Epithelial cell of proximal tubule (primary cell): ENCODE results near the gene RAB6B. TPM values are rescaled to one million over a fixed set of nuclear protein-coding genes. Genes with fewer than 3 reads are reported as not detected.

Experiments
- DNase-seq: peaks from one replicate; pipeline ENCODE4 v3.0.0-alpha.2; 2011; ENCODE audit warnings: low read depth
- H3K4me3 ChIP-seq: 2 replicates; pipeline ENCODE4 v1.5.1; 2011; ENCODE audit warnings: low read depth, mild to moderate bottlenecking, low read length
- CTCF ChIP-seq: conservative IDR thresholded peaks from 2 replicates; pipeline ENCODE4 v1.5.1; 2012; ENCODE audit warnings: low read depth, mild to moderate bottlenecking, low read length
- total RNA-seq: library from RNA; depleted of rRNA; stranded (reverse); fragments of >200 nt; gene quantifications from 2 replicates; pipeline ENCODE4 v1.2.3, GENCODE V29; 2015

The RAB6B gene
- total RNA-seq, 1 donor from 2014 or later: 3.5 TPM

GRCh38 chr3:133883641-133884040 is 12.0 kb downstream of the RAB6B start:
- no peak overlapping the region for H3K4me3 ChIP-seq
- no peak for TF ChIP-seq CTCF
- DNase-seq: no peak

DNA sequence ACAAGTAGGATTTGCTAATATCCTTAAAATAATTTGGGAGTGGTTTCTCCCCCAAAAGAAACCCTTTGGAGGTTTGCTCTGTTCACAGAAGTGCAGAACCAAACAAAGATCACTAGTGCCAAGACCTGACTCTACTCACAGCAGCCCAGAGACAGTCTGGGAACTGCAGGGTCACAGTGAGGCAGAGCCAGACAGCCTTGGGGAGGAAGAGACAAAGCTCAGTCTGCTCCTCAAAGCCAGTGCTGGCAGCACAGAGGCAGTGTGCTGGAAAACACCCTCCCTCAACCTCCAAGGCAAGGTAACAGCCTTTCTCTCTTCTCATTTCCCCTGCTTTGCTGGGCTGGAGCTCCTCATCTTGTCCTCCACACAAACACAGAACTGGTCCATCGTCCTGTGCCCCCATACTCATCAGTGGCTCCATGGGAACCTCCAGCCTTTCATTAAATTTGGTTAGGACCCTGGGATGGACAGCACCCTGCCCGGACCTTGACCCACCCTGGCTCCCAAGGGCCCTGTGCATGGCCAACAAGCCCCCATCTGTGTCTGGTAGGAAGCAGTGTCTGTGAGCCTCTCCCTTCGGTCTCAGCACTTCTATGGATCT is 12.6 kb downstream of the RAB6B start:
- no peak overlapping the region for H3K4me3 ChIP-seq
- no peak for TF ChIP-seq CTCF
- DNase-seq: no peak

GRCh38 chr3:133881939-133882825 is 13.5 kb downstream of the RAB6B start:
- TF ChIP-seq CTCF: no peak
- peak; percentile 9 for DNase-seq
- no peak overlapping the region for H3K4me3 ChIP-seq

DNA sequence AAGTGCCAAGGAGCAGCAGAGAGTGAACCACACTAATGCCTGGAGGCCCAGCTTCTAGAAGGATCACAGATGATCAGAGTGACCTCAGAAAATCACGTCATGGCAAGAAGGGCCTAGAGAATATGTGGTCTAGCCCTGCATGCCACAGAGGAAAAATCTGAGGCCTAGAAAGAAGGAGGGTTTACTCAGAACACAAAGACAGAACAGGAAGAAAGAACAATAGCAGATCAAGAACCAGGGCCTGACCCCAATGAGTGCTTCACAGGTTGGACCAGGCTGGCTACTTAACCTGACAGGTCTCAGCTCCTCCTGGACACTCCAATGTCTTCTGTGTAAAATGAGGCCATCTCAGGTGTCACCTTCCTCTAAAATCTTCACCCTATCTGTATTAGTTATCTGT is 14.2 kb downstream of the RAB6B start:
- no peak overlapping the region for H3K4me3 ChIP-seq
- no peak for TF ChIP-seq CTCF
- no peak for DNase-seq

DNA sequence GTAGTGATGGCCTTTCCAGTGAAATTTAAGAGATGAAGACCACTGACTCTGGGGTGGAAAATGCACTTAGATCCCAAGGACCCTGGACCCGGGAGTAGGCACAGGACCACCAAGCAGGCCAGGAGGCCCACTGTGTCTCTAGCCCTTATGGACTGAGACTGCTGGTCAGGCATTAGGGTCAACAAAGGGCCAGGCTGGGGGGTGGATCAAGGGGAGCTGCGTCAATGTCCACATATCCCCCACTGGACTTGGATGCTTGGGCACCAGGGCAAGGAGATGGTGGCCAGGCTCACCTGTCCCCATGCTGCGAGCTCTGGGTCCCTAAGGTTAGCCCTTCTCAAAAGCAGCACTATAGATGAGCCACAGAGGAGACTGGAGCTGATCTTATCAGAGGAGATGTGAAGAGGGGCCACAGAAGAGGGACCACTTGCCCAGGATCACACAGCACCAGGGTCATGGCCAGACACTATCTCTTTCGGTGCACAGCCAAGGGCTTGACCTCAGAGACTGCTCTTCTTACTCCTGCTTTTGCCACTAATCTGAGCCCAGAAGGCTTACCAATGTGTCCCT is 14.7 kb downstream of the RAB6B start:
- H3K4me3 ChIP-seq: no peak overlapping the region
- TF ChIP-seq CTCF: no peak
- DNase-seq: no peak

- no peak for DNase-seq
- TF ChIP-seq CTCF: no peak
Measured at GRCh38 chr3:133880287-133880686, 15.4 kb downstream of the RAB6B start.

DNA sequence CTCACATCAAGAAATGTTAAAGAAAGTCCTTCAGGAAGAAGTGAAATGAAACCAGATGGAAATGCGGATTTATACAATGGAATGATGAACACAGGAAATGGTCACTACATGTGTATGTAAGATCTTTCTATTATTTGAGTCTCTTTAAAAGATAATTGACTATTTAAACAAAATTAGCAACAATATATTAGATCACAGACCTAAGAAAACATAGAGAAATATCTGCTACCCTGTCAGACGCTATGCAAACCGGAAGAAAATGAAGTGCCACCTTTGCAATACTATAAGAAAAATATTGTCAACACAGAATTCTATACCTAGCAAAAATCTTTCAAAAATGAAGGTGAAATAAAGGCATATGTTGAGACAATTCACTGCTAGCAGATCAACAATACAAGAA is 17.2 kb downstream of the RAB6B start:
- DNase-seq: no peak
- no peak overlapping the region for H3K4me3 ChIP-seq
- TF ChIP-seq CTCF: no peak

More at GRCh38 chr3:133880287-133880686, 15.4 kb downstream of the RAB6B start:
- no peak overlapping the region for H3K4me3 ChIP-seq
